ENCODE results near the gene THSD7A.

THSD7A gene

GRCh38 chr7:11714676-11715075, 117.3 kb downstream of the THSD7A start:
- Histone ChIP-seq H3K27ac (no peak overlapping the region), H3K9ac (ENCODE audit: insufficient read length) (no peak overlapping the region), H3K4me3 (no peak overlapping the region), H3K9me3 (ENCODE audit: low read depth, low read length) (no peaks in the 10 kb centered on the region), H3K36me3 (ENCODE audit: insufficient read depth, low read length) (no peaks in the 10 kb centered on the region)
- no peak for TF ChIP-seq POLR2AphosphoS5 (IDR thresholded peaks at IDR 0.05; ENCODE audit: borderline replicate concordance, low read depth, low read length)
- TF ChIP-seq FOXP2 (optimal IDR thresholded peaks at IDR 0.05; ENCODE audit: control extremely low read depth, extremely low read length, insufficient read depth), result no peak
- no peak for TF ChIP-seq EZH2 (IDR thresholded peaks at IDR 0.05)
- no peak for DNase-seq (ENCODE audit: low read depth, low spot score)

GRCh38 chr7:11714205-11714604, 117.8 kb downstream of the THSD7A start:
- no peak for DNase-seq (ENCODE audit: low read depth, low spot score)
- H3K9me3 ChIP-seq (ENCODE audit: low read depth, low read length), result no peaks in the 10 kb centered on the region
- H3K27ac ChIP-seq, result no peak overlapping the region
- no peak for TF ChIP-seq POLR2AphosphoS5 (IDR thresholded peaks at IDR 0.05; ENCODE audit: borderline replicate concordance, low read depth, low read length)
- TF ChIP-seq EZH2 (IDR thresholded peaks at IDR 0.05), result no peak
- no peak for TF ChIP-seq FOXP2 (optimal IDR thresholded peaks at IDR 0.05; ENCODE audit: control extremely low read depth, extremely low read length, insufficient read depth)
- H3K9ac ChIP-seq (ENCODE audit: insufficient read length), result no peak overlapping the region
- no peak overlapping the region for H3K4me3 ChIP-seq
- no peaks in the 10 kb centered on the region for H3K36me3 ChIP-seq (ENCODE audit: insufficient read depth, low read length)

GRCh38 chr7:11713352-11713751, 118.6 kb downstream of the THSD7A start:
- H3K9ac ChIP-seq (ENCODE audit: insufficient read length), result no peak overlapping the region
- H3K9me3 ChIP-seq (ENCODE audit: low read depth, low read length), result no peaks in the 10 kb centered on the region
- no peak for DNase-seq (ENCODE audit: low read depth, low spot score)
- TF ChIP-seq FOXP2 (optimal IDR thresholded peaks at IDR 0.05; ENCODE audit: control extremely low read depth, extremely low read length, insufficient read depth), result no peak
- H3K27ac ChIP-seq, result no peak overlapping the region
- H3K36me3 ChIP-seq (ENCODE audit: insufficient read depth, low read length), result no peaks in the 10 kb centered on the region
- H3K4me3 ChIP-seq, result no peak overlapping the region

GRCh38 chr7:11710377-11710776, 121.6 kb downstream of the THSD7A start:
- no peaks in the 10 kb centered on the region for H3K36me3 ChIP-seq (ENCODE audit: insufficient read depth, low read length)
- H3K27ac ChIP-seq, result no peak overlapping the region
- TF ChIP-seq POLR2AphosphoS5 (IDR thresholded peaks at IDR 0.05; ENCODE audit: borderline replicate concordance, low read depth, low read length) (no peak), EZH2 (IDR thresholded peaks at IDR 0.05) (no peak), FOXP2 (optimal IDR thresholded peaks at IDR 0.05; ENCODE audit: control extremely low read depth, extremely low read length, insufficient read depth) (no peak)
- H3K9me3 ChIP-seq (ENCODE audit: low read depth, low read length), result no peaks in the 10 kb centered on the region
- no peak overlapping the region for H3K9ac ChIP-seq (ENCODE audit: insufficient read length)
- H3K4me3 ChIP-seq, result no peak overlapping the region
- DNase-seq (ENCODE audit: low read depth, low spot score), result no peak

GRCh38 chr7:11709196-11709595, 122.8 kb downstream of the THSD7A start:
- Histone ChIP-seq H3K4me3 (no peak overlapping the region), H3K36me3 (ENCODE audit: insufficient read depth, low read length) (no peaks in the 10 kb centered on the region), H3K27ac (no peak overlapping the region), H3K9me3 (ENCODE audit: low read depth, low read length) (no peaks in the 10 kb centered on the region), H3K9ac (ENCODE audit: insufficient read length) (no peak overlapping the region)
- DNase-seq (ENCODE audit: low read depth, low spot score), result no peak
- TF ChIP-seq POLR2AphosphoS5 (IDR thresholded peaks at IDR 0.05; ENCODE audit: borderline replicate concordance, low read depth, low read length) (no peak), EZH2 (IDR thresholded peaks at IDR 0.05) (no peak), FOXP2 (optimal IDR thresholded peaks at IDR 0.05; ENCODE audit: control extremely low read depth, extremely low read length, insufficient read depth) (no peak)

- DNase-seq (ENCODE audit: low read depth, low spot score), result no peak
- Histone ChIP-seq H3K36me3 (ENCODE audit: insufficient read depth, low read length) (no peaks in the 10 kb centered on the region), H3K9ac (ENCODE audit: insufficient read length) (no peak overlapping the region), H3K4me3 (no peak overlapping the region), H3K27ac (peak overlapping the region; percentile 6; the same call in 1 of the 2 replicates), H3K9me3 (ENCODE audit: low read depth, low read length) (no peaks in the 10 kb centered on the region)
- TF ChIP-seq EZH2 (IDR thresholded peaks at IDR 0.05), result no peak
- TF ChIP-seq POLR2AphosphoS5 (IDR thresholded peaks at IDR 0.05; ENCODE audit: borderline replicate concordance, low read depth, low read length), result no peak
- no peak for TF ChIP-seq FOXP2 (optimal IDR thresholded peaks at IDR 0.05; ENCODE audit: control extremely low read depth, extremely low read length, insufficient read depth)
These were observed 124.3 kb downstream of the THSD7A start for GRCh38 chr7:11707606-11708193.

GRCh38 chr7:11706666-11707605, 125.1 kb downstream of the THSD7A start:
- Histone ChIP-seq H3K36me3 (ENCODE audit: insufficient read depth, low read length) (no peaks in the 10 kb centered on the region), H3K4me3 (no peak overlapping the region), H3K27ac (peak overlapping the region; percentile 6; the same call in 1 of the 2 replicates), H3K9me3 (ENCODE audit: low read depth, low read length) (no peaks in the 10 kb centered on the region), H3K9ac (ENCODE audit: insufficient read length) (no peak overlapping the region)
- DNase-seq (ENCODE audit: low read depth, low spot score), result no peak
- TF ChIP-seq FOXP2 (optimal IDR thresholded peaks at IDR 0.05; ENCODE audit: control extremely low read depth, extremely low read length, insufficient read depth), result no peak

GRCh38 chr7:11703829-11704228, 128.2 kb downstream of the THSD7A start:
- no peak for DNase-seq (ENCODE audit: low read depth, low spot score)
- Histone ChIP-seq H3K9me3 (ENCODE audit: low read depth, low read length) (no peaks in the 10 kb centered on the region), H3K27ac (no peak overlapping the region), H3K36me3 (ENCODE audit: insufficient read depth, low read length) (no peaks in the 10 kb centered on the region), H3K4me3 (no peak overlapping the region), H3K9ac (ENCODE audit: insufficient read length) (no peak overlapping the region)
- no peak for TF ChIP-seq FOXP2 (optimal IDR thresholded peaks at IDR 0.05; ENCODE audit: control extremely low read depth, extremely low read length, insufficient read depth)
- TF ChIP-seq EZH2 (IDR thresholded peaks at IDR 0.05), result no peak
- TF ChIP-seq POLR2AphosphoS5 (IDR thresholded peaks at IDR 0.05; ENCODE audit: borderline replicate concordance, low read depth, low read length), result no peak

Data from SK-N-MC (cell line).